ENCODE results near the gene CEBPA.
A peak's percentile ranks its signal among the peaks of the same experiment; 100 is the strongest.
"Not testable (repeated sequence)": the region's sequence is repeated elsewhere in the genome, so short reads cannot be mapped to it uniquely, and the experiment has no call there.

CEBPA gene

DNA sequence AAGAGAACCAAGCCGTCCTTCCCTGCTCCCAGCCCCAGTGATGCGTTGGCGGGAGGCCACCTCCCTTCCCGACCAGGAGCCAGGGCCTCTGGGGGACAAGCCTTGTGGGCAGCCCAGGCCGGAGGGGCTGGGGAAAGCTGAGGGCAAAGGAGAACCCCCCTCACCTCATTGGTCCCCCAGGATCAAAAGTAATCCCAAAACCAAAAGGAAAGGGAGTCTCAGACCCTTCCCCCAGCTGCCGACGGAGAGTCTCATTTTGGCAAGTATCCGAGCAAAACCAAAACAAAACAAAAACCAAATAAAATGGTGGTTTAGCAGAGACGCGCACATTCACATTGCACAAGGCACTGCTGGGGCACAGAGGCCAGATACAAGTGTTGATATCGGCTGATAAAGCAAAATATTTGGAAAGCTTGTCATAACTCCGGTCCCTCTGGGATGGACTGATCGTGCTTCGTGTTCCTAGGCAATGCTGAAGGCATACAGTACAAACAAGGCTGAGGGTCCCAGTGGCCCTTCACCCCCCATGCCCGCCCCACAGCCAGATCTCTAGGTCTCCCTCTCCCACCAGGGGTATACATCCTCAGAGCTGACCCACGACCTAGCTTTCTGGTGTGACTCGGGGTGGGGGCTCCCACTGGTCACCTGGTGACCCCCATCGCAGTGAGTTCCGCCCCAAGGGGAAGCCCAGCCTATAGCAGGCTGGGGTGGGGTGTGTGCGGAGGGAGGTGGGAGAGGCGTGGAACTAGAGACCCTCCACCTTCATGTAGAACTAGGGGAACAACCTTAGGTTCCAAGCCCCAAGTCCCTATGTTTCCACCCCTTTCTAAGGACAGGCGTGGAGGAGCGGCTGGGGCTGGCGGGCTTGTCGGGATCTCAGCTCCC, 2.1 kb downstream of the CEBPA start:
- DNase-seq = no peak

DNA sequence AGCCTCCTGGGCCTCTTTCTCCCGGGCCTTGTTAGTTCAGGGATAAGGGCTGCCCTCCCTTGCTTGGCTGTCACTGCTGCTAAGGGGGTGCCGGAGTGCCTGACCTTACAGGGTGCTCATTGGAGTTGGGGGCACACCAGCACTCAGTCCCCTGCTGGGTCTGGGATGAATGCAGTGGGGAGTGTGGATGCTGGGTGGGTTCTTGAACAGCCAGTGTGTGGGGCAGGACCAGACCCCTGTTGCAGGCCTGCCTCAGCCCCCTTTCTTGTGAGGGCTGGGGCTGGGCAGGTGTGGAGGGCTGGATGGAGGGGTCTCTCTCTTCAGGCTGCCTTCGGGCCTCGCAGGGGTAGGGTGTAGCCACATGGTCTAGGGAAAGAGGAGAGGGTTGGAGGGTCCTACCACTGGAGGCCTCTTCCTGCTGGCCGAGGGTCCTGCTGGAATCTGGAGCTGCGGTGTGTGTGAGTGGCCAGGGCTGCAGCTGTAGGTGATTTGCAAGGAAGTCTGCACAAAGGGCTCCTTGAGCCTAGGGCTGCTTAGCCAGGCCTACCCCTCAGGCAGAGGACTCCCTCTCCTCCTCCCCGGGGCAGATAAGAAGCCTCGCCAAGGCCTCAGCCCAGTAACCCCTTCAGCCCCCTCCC, 3.2 kb downstream of the CEBPA start:
- no peak for DNase-seq

DNA sequence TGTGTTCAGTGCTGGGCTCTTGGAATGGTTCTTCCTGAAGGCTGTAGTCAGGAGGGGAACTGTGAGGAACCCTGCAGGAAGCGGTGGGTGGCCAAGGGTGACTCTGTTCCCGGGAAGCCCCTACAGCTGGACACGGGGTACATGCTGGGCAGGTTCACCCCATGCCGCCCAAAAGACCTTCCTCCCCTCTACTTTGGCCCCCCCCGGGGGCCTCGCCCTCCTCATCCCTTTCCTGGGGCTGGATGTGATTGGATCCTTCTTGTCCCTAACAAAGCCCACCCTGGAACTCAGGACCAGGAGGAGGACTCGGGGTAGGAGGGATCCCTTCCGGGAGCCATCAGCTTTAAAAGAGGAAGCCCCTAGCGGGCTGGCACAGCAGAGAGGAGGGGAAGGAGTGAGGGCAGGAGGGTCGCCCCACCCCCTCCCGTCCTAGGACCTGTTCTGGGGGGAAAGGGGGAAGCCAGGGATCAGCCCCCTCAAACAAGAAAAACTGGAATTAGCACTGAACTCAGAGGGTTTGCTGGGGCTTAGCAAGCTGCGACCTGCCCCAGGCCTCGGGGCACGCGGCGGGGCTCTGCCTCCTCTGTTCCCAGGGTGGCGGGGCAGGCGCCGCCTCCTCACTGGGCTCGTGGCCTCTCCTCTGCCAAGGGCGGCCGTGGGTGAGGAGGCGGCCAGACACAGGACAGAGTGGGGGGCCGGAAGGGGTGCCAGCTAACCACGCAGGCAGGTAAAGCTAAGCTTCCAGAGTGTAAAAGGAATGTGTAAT, 4.0 kb downstream of the CEBPA start:
- no peak for DNase-seq

DNA sequence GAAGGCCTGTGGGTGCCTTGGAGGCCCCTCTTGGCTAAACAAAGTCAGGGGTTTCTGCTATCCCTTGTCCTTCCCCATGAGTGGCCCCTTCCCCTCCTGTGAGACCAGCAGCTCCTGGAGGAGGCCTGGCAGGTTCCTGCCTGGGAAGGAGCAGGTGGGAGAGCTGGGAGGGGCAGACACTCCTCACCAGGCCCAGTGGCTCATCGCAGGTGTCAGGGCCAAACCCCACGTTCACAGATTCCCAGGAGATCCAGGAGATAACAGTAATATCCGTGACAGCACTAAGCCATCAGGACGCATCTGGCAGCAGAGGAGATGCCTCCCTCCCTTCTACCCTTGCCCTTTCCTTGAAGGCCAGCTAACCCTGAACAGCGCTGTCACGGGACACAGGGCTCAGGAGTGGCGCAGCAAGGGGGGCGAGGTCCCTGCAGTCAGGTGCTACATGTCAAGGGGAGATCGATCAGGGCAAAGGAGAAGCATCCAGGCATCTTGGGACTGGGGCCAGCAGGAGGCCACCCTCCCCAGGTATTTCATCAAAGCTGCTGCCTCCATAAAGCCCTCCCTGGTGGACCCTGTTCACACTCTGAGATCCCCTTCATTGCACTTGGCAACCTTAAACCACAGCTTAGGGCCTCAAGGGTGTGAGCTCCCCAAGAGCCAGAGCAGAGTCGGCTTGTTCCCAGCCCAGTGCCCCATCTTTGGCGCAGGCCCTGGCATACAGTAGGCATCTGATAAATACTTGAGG, 4.8 kb downstream of the CEBPA start:
- DNase-seq = no peak

DNA sequence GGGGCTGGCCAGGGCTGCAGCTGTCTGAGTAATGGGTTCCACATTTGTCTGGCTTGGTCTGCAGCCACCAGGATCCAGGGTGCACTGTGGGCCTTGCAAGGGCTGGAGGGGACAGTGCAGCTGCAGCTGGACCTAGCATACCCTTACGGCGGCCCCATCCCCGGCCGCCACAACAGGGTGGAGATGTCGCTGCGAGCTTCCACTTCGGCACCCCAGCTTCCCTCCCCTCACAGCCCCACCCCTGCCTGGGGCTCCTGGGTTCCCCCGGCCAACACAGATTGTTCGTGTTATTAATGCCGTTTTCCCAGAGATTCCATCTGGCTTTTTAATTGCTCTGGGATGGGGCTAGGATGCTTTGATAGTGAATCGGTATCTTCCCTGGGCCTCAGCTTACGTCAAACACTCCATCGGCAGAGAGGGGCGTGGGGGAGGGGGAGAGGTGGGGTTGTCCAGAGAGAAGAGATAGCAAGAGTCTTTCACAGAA, 5.8 kb downstream of the CEBPA start:
- no peak for DNase-seq

DNA sequence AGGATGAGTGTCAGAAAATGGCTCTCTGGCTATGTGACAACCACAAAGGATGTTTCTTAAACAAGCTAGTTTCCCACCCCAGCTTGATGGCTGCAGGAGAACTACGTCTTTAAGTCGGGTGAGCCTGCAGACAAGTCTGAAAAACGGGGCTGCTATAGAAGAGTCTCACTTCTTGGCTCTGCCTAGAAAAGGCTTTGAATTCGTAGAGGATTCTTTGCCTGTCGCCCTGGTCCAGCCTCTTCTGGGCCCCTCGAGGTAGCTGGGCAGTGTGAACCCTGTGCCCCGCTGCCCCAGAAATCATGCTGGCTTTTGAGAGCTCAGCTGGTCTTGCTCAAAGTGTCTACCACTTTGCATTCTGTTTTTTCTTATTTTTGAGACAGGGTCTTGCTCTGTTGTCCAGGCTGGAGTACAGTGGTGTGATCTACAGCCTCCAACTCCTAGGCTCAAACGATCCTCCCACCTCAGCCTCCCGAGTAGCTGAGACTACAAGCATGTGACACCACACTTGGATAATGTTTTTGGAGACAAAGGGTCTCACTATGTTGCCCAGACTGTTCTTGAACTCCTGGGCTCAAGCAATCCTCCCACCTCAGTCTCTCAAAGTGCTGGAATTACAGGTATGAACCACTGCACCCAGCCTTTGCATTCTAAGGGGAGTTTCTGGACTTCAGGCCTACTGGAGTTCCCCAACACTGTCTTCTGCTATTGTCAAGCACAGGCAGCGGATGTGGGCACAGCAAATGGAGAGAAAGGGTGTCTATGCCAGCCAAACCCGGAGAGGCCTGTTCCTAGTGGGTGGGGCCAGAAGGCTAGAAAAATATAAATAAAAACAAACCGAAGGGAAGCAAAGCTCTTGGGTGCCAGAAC, 6.5 kb downstream of the CEBPA start:
- no peak for DNase-seq

DNA sequence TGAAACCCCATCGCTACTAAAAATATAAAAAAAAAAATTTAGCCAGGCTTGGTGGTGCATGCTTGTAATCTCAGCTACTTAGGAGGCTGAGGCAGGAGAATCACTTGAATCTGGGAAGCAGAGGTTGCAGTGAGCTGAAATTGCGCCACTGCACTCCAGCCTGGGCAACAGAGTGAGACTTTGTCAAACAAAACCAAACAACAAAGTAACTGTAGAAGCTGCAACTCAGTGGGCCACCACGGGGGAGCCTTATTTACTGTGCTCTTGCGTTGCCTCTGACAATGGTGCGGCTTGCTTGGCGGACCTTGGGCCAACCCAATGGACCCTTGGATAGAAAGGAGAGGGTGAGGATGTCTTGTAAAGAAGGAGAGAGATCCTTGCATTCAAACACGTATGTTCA, 7.3 kb downstream of the CEBPA start:
- DNase-seq = not testable (repeated sequence)

DNA sequence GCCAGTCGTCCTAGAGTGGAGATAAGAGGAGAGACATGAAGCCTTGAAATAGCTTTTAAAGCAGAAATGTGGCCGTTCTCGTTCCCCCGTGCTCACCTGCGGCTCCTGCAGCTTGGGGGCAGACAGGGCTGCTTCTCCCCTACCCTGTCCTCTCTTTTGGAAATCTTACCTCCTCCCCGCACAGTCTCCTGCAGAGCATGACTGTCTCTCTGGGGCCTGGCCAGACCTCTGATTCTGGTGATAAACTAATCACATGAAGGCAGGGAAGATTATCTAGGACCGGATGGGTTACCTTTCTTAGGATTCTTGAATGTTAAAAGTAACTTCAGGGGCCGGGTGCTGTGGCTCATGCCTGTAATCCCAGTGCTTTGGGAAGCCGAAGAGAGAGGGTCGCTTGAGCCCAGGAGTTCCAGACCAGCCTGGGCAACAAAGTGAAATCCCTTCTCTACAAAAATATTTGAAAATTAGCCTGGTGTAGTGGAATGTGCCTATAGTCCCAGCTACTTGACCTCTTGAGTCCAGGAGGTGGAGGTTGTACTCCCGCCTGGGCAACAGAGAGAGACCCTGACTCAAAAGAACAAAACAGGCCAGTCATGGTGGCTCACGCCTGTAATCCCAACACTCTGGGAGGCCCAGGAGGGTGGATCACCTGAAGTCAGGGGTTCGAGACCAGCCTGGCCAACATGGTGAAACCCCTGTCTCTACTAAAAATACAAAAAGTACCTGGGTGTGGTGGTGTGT, 8.1 kb downstream of the CEBPA start:
- DNase-seq = no peak

DNA sequence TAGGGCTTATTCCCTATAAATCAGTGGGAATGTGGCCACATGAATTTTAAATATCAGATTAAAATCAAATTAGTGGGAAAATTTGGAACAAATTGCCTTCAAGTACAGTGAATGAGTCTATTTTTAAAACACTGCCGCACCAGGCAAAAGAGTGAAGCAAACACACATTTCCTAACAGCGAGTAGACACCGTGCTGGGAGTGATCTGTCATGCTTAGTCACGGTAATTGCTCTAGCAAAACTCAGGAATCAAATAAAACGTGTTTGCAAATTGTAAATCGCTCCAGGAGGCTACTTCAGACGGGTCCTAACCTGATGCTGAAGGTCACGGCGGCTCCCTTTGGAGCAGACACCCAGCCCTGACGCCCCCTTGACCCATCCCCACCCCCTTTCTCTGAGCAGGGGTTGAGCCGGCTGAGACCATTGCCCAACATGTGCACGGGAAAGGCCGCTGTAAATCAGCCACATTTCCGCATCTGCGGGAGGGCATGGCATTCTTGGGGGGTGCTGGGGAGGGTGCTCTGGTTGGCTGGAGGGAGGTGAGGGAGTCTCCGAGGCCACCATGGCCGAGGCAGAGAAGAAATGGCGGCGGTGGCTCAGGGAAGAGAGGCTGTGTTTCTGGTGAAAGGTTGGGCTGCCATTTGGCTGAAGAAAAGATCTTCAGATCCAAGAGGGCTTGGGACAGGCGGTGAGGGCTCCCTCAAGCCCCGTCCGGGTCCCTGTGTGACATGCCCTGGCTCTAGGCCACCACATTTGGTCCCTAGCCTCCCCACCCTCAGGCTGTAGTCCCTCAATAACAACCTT, 8.9 kb downstream of the CEBPA start:
- DNase-seq = peak; percentile 38

DNA sequence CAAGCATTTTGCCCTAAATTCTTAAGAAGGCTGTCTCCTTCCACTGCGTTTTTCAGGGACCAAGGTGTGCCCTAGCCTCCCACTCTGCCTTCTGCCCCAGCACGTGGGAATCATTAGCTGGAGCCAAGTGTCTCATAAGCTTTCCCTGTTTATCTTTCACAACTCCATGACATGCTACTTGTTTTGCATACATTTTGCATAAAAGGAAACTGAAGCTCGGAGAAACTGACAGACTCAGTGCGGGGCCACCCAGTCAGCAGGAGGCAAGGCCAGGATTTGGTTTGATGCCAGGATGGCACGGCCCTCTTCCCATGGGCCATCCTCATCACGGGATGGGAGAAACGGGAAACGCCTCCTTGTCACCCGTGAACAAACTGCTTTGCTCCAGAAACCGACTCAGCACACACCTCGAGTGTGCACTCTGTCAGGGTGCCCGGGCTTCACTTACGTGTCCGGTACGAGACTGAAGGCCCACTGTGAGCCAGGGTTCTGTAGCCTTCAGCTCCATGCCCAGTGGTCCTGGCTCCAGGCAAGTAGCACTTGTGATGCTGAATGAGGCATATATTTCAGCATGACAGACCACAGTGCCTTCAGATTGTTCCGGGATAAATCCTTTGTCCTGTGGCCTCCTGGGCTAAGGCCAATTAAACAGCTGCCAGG, 9.6 kb downstream of the CEBPA start:
- DNase-seq = peak; percentile 38

DNA sequence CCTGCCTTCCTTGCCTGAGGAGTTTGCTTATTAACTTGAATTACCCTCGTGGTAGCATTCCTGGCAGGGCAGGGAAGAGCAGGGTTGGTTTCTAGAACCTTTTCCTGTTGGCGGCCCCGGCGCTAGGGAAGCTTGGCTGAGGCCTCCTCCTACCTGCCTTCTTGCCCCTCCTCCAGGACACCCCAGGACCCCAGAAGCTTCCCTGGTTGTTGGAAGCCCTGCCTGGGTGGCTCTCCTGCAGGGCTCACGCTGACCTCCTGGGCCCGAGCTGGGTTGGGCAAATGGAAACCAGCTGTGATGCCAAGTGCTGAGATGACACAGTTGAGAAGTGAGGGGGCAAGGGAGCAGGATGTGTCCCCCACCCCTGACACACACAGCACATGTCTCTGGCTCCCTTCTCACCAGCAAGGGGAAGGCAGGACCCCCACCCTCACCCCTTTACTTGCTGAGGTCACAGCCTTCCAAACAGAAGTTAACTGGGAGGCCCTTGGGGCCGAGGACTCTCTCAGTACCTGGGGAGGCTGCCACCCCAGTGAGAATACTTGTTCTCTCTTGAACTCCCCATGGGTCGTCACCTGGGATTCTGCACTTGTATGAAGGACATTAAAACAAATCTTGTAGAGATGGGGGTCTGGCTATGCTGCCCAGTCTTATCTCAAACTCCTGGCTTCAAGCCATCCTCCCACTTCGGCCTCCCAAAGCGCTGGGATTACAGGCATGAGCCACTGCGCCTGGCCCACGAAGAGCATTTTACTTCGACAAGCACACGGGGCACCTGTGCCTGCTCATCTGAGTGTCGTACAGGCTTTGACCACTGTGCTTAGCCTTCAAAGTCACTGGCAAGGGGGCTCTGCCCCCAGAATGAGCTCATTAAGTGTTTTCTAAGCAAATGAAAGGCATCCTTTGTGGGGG, 10.5 kb downstream of the CEBPA start:
- DNase-seq = no peak

DNA sequence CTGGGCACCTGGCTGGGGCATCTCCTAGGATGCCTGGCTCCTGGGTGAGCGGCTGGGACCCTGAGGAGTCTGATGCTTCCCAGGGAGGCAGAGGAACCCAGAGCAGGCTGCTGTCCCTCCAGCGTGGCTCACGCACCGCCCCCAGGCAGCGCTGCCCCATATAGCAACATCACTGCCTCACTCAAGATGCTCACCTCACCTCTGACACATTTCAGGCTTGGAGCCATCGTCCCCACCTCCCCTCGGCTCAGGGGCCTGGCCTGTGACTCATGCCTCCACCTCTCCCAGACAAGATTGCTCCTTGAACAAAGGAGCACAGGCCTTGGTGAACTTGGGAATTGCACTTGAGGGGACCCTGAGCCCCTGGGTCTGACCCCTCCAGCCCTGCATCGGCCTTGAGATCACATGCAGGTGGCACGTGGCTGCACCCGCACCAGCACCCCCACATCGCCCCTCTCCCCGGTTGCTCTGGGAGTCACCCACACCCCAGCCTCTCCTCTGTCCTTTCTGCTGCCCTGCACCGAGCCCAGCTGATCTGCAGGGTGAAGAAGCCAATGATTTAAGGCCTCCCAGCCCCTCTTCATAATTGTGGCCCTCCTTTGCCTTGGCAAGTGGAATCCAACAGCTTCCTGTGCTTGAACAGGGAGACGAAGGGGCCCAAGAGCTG, 11.2 kb downstream of the CEBPA start:
- DNase-seq = no peak

DNA sequence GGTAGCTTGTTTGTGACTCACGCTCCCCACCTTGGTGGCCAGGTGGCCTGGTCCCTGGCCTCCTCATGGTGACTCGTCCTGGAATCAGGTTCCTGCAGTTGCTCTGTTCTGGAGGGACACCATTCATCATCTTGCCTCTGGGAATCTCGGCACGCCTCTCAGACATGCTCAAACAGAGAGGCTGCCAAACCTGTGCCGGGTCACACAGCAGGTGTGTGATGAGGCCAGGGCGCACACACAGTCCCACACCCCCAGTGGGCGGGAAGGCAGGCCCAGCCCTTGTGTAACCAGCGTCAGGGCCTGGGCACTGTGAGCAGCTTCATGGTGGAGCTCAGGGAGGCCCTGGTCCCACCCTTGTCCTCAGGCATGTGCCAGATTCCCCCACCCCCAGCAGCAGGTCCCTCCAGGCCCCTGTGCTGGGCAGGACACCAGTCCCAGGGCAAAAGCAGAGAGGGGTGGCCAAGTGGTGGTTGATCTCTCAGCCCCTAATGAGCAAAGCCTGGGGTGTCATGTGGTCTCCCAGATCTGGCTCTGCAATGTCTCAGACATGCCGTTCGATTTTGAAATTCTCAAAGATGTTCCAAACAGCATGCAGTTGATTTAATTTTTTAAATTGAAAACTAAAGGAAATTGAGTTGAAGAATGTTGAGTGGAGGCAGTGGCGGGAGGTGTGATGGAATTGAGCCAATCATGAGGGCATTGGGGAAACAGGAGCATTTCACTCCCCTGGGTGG, 12.1 kb downstream of the CEBPA start:
- DNase-seq = no peak

DNA sequence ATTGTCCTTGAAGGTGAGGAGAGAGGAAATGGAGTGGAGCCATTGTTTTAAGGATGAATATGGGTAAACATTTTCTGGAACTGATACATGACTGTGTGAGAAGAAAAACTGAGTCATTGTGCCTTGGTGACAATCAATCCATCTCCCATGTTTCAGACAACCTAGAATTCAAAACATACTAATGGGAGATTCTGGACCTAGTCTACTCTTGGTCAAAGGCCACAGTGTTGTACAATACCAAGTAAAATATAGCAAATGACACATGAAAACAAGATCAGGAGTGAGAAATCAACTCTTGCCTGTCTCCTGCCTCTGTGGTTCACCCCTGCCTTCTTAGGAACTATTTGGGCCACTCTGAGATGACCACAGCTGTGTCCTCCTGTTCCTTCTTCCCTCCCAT, 13.1 kb downstream of the CEBPA start:
- DNase-seq = no peak

DNA sequence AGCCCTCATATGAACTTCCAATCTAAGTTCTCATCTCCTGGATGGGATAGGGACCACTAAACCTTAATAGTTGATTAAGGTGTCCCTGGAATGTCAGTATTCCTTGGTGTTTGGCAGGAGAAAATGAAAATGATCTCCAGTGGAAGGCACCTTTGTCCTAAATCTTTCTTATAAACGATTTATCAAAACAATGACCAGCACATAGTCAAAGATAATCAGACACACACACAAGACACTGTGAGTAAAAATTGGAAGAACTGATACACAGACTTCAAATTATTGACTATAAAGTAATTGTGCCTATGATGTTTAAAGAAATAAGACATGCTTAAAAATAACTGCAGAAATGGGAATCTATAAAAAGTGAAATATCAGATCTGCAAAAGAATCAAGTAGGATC, 13.7 kb downstream of the CEBPA start:
- no peak for DNase-seq

DNA sequence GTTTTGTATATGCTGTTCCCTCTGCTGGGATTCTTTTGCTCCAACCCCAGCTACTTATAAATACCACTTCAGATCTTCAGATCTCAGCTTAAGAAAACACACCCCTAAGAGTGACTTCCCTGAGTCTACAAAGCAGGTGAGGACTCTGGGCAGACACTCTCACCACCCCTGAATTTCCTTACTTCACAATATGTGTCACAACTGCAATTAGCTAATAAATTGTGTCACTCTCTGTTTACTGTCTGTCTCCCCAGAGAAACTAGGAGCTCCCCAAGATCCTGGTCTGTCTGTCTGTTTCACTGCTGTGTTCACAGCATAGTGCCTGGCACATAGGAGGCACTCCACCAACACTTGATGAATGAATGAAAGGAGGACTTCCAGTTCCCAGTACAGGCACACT, 14.4 kb downstream of the CEBPA start:
- DNase-seq = no peak

DNA sequence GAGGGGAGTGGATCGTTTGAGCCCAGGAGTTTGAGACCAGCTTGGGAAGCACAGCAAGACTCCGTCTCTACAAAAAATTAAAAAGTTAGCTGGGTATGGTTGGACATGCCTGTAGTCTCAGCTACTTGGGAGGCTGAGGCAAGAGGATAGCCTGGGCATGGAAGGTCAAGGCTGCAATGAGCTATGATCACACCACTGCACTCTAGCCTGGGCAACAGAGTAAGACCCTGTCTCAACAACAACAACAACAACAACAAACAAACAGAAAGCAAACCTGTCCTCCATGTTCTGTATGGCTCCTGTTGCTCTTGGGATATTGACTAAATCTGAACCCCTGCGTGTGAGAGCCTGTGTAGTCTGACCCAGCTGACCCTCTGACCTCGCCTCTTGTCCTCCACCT, 14.9 kb downstream of the CEBPA start:
- DNase-seq = no peak

All from NCI-H1092 treated with DMSO at 0.1 percent for 48 hours (cell line).